HepG2 (cell line): ENCODE data around the gene PRKCE. TPM values are rescaled to one million over a fixed set of nuclear protein-coding genes. Genes with fewer than 3 reads are reported as not detected.

Source experiments
- ATAC-seq: fragments of 200-7000 bp; cut with Tn5 transposase; 3 replicates; pipeline ENCODE4 v1.9.1; 2020; ENCODE audit warnings: mild to moderate bottlenecking, moderate library complexity
- BruUV-seq: library from RNA; stranded (reverse); fragments of 400-500 nt; replicated peaks from 2 replicates; lab custom pipeline; 2021; lab: Mats Ljungman, UMichigan
- CTCF ChIA-PET: fragments of 300-600 bp; formaldehyde crosslinking; extraction: SDS; loops from one replicate; lab custom pipeline; 2021; ENCODE audit warnings: low total read pairs, inconsistent platforms, low intra/inter-chr PET ratio; lab: Yijun Ruan, JAX
- POLR2A ChIA-PET: fragments of 350-600 bp; sonication (Branson Sonifier 250); formaldehyde crosslinking; loops from one replicate; lab custom pipeline; 2020; ENCODE audit warnings: antibody characterized with exemption, inconsistent platforms; lab: Yijun Ruan, JAX
- DNase-seq: peaks from one replicate; pipeline ENCODE4 v3.0.0-alpha.2; 2015; ENCODE audit warnings: low spot score
- FAIRE-seq: peaks from 3 replicates; lab custom pipeline; 2011; peaks lifted over from hg19 to GRCh38; lab: Jason Lieb, UNC
- H2AFZ ChIP-seq: one replicate; pipeline ENCODE4 v1.6.1; 2011; ENCODE audit warnings: low read length, inconsistent platforms
- H3K27ac ChIP-seq: fragments of 300-600 bp; 3 replicates; pipeline ENCODE4 v1.8.0; 2011; ENCODE audit warnings: mixed run types, mild to moderate bottlenecking, mixed read lengths, low read length, inconsistent platforms; ENCODE audit not compliant: insufficient read depth; ENCODE audit errors: extremely low read length
- H3K27me3 ChIP-seq, 2 experiments: fragments of 200-600 bp in 1 of 2; 2 replicates in 1 of 2; 3 replicates in 1 of 2; pipeline versions ENCODE4 v1.6.0 to v1.8.0; 2011; ENCODE audit warnings: low read length in 2 of 2, mild to moderate bottlenecking in 2 of 2, moderate library complexity in 2 of 2, inconsistent platforms in 1 of 2; ENCODE audit not compliant: insufficient read depth in 2 of 2, control insufficient read depth in 1 of 2
- H3K36me3 ChIP-seq, 2 experiments: fragments of 200-600 bp in 1 of 2; replicated peaks in 1 of 2; 2 replicates in 1 of 2; 3 replicates in 1 of 2; pipeline versions ENCODE4 v1.5.1 to v1.8.0; 2011; ENCODE audit warnings: low read length in 2 of 2, inconsistent platforms in 1 of 2; ENCODE audit not compliant: insufficient read depth in 2 of 2, control insufficient read depth in 1 of 2
- H3K4me1 ChIP-seq: 2 replicates; pipeline ENCODE4 v1.5.1; 2012; ENCODE audit warnings: low read length, inconsistent platforms; ENCODE audit not compliant: insufficient read depth
- H3K4me2 ChIP-seq: 2 replicates; pipeline ENCODE4 v1.6.0; 2011; ENCODE audit warnings: low read depth, low read length, inconsistent platforms
- H3K4me3 ChIP-seq, 3 experiments: fragments of 200-600 bp in 1 of 3; sonication (generic), shearing (Covaris generic) in 1 of 3; replicated peaks in 1 of 3; 2 replicates each; pipeline ENCODE4 v1.5.1; 2011 to 2016; ENCODE audit warnings: low read length in 3 of 3, inconsistent platforms in 2 of 3, low read depth in 2 of 3, mild to moderate bottlenecking in 2 of 3, control low read depth in 1 of 3, mixed read lengths in 1 of 3; ENCODE audit not compliant: insufficient read depth in 1 of 3
- H3K79me2 ChIP-seq: one replicate; pipeline ENCODE4 v1.6.1; 2011; ENCODE audit warnings: low read length, inconsistent platforms; ENCODE audit not compliant: insufficient read depth
- H3K9ac ChIP-seq: 2 replicates; pipeline ENCODE4 v1.6.0; 2011; ENCODE audit warnings: mild to moderate bottlenecking, low read depth, low read length, inconsistent platforms; ENCODE audit not compliant: insufficient read depth
- H3K9me3 ChIP-seq: 2 replicates; pipeline ENCODE4 v1.5.1; 2012; ENCODE audit warnings: mild to moderate bottlenecking, low read length
- H4K20me1 ChIP-seq: 2 replicates; pipeline ENCODE4 v1.6.0; 2011; ENCODE audit warnings: inconsistent platforms, mild to moderate bottlenecking, low read length, moderate library complexity; ENCODE audit not compliant: insufficient read depth
- CENPX ChIP-seq: sonication (generic); formaldehyde crosslinking; IDR thresholded peaks from 2 replicates; pipeline ENCODE4 v1.9.0; 2021; ENCODE audit warnings: mild to moderate bottlenecking, missing genetic modification reagents, moderate library complexity
- DPF2 ChIP-seq: sonication (generic); formaldehyde crosslinking; IDR thresholded peaks from 2 replicates; pipeline ENCODE4 v1.4.0; 2020; ENCODE audit warnings: mild to moderate bottlenecking, low read depth, missing genetic modification reagents, borderline replicate concordance
- DR1 ChIP-seq: sonication (generic); formaldehyde crosslinking; IDR thresholded peaks from 2 replicates; pipeline ENCODE4 v1.8.0; 2021; ENCODE audit warnings: mild to moderate bottlenecking, missing genetic modification reagents, inconsistent platforms
- MAFK ChIP-seq, 2 experiments: IDR thresholded peaks in 1 of 2; conservative IDR thresholded peaks in 1 of 2; 2 replicates each; pipeline ENCODE4 v1.6.1; 2011; ENCODE audit warnings: improper control_type of control experiment in 2 of 2, low read length in 2 of 2
- MEIS1 ChIP-seq: sonication (generic); formaldehyde crosslinking; IDR thresholded peaks from 2 replicates; pipeline ENCODE4 v1.9.0; 2021; ENCODE audit warnings: mild to moderate bottlenecking, missing genetic modification reagents, moderate library complexity, borderline replicate concordance
- ZNF749 ChIP-seq: sonication (generic); formaldehyde crosslinking; IDR thresholded peaks from 2 replicates; pipeline ENCODE4 v1.8.0; 2022; ENCODE audit warnings: mild to moderate bottlenecking, missing genetic modification reagents, moderate library complexity, borderline replicate concordance
- WGBS: methylation state at CpG from one replicate; pipeline ENCODE4 v1.1.6; 2017; ENCODE audit warnings: low lambda C conversion rate; 5-methylcytosine and 5-hydroxymethylcytosine counted together
- in situ Hi-C: cut with HindIII; loops from 2 replicates; pipeline ENCODE4 v1.10.0; 2017; ENCODE audit warnings: low pct_unique_long_range_greater_than_20kb; ENCODE audit not compliant: extremely low pct_ligation_motif_present
- intact Hi-C: fragments of 100-400 bp; cut with micrococcal nuclease; formaldehyde crosslinking; loops from one replicate; pipeline ENCODE4 v1.10.0; 2022; ENCODE audit not compliant: unreplicated experiment
- polyA plus RNA-seq, 8 experiments: library from polyadenylated mRNA; depleted of rRNA in 3 of 8; stranded (reverse) in 7 of 8; unstranded in 1 of 8; fragments of >200 nt; fragmentation: Illumina TruSeq in 4 of 8; extraction: Trizol in 4 of 8; gene quantifications; 2 replicates each; pipeline versions ENCODE4 v1.2.1 to v1.2.3, GENCODE V29; 2011 to 2016; ENCODE audit warnings: low read depth in 4 of 8, missing spikeins in 1 of 8, mixed read lengths in 1 of 8; ENCODE audit not compliant: insufficient read depth in 1 of 8
- total RNA-seq, 5 experiments: library from RNA; depleted of rRNA; stranded (reverse); fragments of >200 nt; fragmentation: Illumina TruSeq; extraction: Trizol; gene quantifications; 2 replicates each; pipeline ENCODE4 v1.2.3, GENCODE V29; 2016; ENCODE audit warnings: low read depth in 1 of 5
- TF ChIP-seq, protein P1 (sequence below): sonication (generic); formaldehyde crosslinking; IDR thresholded peaks from 2 replicates; pipeline ENCODE4 v1.8.0; 2022; ENCODE audit warnings: missing genetic modification reagents, low read depth, mild to moderate bottlenecking, borderline replicate concordance
- TF ChIP-seq, protein P2 (sequence below): sonication (generic); formaldehyde crosslinking; IDR thresholded peaks from 2 replicates; pipeline ENCODE4 v1.5.0; 2020; ENCODE audit warnings: mild to moderate bottlenecking, missing genetic modification reagents, borderline replicate concordance
- TF ChIP-seq, protein P3 (sequence below): sonication (generic); formaldehyde crosslinking; IDR thresholded peaks from 2 replicates; pipeline ENCODE4 v1.5.1; 2020; ENCODE audit warnings: mild to moderate bottlenecking, moderate library complexity, missing genetic modification reagents

Gene PRKCE
- total and polyA plus RNA-seq, 2 of the 13 experiments (the other 11 are each of a cell fraction or from before 2014, with no cell fraction given) = 1.0 to 3.9 TPM

DNA sequence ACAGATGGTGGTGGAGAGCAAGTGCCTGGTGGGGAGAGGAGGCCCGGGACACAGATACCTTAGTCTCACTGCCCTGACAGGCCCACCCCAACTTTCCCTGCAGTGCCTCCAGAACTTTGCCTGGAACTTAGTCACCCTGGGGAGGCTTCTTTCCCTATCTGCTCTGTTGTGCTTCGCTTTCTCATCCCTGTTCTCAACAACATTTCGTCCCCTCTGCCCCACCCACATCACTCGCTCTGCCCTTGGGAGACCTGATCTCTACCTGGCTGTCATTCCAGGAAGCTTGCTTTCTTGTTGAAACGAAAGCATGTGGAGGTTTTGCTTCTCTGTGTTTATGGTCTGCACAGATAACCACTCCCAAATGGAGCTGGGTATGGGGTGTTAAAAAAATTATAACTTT lies 93.8 kb downstream of the PRKCE start (continued):
- TF ChIP-seq DPF2 (CRISPR knock-in tag) = no peak
- TF ChIP-seq, protein P1, sequence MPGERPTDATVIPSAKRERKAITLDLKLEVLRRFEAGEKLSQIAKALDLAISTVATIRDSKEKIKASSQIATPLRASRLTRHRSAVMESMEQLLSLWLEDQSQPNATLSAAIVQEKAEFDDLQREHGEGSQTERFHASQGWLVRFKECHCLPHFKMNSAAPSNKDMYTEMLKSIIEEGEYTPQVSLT (CRISPR knock-in tag) = no peak
- TF ChIP-seq, protein P2, sequence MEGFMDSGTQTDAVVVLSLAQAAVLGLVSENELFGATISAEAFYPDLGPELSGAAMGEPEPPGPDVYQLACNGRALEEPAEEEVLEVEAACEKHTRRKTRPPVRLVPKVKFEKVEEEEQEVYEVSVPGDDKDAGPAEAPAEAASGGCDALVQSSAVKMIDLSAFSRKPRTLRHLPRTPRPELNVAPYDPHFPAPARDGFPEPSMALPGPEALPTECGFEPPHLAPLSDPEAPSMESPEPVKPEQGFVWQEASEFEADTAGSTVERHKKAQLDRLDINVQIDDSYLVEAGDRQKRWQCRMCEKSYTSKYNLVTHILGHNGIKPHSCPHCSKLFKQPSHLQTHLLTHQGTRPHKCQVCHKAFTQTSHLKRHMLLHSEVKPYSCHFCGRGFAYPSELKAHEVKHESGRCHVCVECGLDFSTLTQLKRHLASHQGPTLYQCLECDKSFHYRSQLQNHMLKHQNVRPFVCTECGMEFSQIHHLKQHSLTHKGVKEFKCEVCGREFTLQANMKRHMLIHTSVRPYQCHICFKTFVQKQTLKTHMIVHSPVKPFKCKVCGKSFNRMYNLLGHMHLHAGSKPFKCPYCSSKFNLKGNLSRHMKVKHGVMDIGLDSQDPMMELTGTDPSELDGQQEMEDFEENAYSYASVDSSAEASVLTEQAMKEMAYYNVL = no peak

DNA sequence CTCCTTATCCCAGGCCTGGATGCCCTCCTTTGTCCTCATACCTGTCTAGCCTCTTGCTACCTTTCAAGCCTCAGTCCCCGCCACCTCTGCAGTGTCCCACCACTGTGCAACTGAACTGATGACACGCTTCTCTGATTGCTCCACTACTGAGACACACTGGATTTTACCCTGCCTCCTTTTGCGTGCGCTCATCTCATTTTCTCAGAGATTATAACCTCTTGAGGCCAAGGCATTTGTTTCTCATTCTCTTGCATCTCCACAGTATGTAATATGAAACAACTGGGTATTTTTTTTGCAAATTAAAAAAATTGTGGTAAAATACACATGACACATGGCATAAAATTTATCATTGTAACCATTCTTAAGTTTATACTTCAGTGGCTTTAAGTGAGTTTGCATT lies 95.4 kb downstream of the PRKCE start:
- no peak for FAIRE-seq
- ChIA-PET CTCF (no interaction called here), POLR2A (no interaction called here)
- H3K27ac ChIP-seq = no peak overlapping the region
- TF ChIP-seq MAFK (conservative IDR thresholded peaks at IDR 0.05 in 1 of 2, IDR thresholded peaks at IDR 0.05 in 1 of 2; ENCODE audit: low read length in 2 of 2) (no peak), MEIS1 (CRISPR knock-in tag) (no peak), CENPX (no peak), DR1 (CRISPR knock-in tag) (no peak), ZNF749 (CRISPR knock-in tag) (no peak)
- TF ChIP-seq, protein P3, sequence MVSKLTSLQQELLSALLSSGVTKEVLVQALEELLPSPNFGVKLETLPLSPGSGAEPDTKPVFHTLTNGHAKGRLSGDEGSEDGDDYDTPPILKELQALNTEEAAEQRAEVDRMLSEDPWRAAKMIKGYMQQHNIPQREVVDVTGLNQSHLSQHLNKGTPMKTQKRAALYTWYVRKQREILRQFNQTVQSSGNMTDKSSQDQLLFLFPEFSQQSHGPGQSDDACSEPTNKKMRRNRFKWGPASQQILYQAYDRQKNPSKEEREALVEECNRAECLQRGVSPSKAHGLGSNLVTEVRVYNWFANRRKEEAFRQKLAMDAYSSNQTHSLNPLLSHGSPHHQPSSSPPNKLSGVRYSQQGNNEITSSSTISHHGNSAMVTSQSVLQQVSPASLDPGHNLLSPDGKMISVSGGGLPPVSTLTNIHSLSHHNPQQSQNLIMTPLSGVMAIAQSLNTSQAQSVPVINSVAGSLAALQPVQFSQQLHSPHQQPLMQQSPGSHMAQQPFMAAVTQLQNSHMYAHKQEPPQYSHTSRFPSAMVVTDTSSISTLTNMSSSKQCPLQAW (CRISPR knock-in tag) = no peak
- no peaks in the 10 kb centered on the region for H4K20me1 ChIP-seq
- in situ Hi-C loops = no loop called here
- no peak for DNase-seq
- WGBS = 76% methylated on average over 4 of the region's 4 CpGs
- no peaks in the 10 kb centered on the region for H3K27me3 ChIP-seq
- ATAC-seq = no peak
- H3K9me3 ChIP-seq = no peaks in the 10 kb centered on the region
- no peak overlapping the region for H3K4me2 ChIP-seq
- no peaks in the 10 kb centered on the region for H3K4me1 ChIP-seq
- BruUV-seq = no TSS peak
- no peak overlapping the region for H3K4me3 ChIP-seq
- H3K36me3 ChIP-seq = no peaks in the 10 kb centered on the region
- no peak overlapping the region for H2AFZ ChIP-seq
- H3K79me2 ChIP-seq = no peaks in the 10 kb centered on the region
- no peak overlapping the region for H3K9ac ChIP-seq
- intact Hi-C loops = no loop called here
